ENCODE results near the gene SLC10A7.

DNA sequence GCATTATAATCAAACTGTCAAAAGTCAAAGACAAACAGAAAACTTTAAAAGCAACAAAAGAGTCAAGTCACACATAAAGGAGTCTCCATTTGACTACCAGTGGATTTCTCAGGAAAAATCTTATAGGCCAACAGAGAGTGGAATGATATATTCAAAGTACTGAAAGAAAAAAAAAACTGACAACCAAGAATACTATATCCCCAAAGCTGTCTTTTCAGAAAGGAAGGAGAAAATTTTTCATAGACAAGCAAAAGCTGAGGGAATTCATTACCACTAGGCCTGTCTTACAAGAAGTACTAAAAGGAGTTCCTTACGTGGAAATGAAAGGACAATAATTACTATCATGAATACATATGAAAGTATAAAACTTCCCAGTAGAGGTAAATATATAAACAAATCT lies 39.0 kb downstream of the SLC10A7 start:
- TF ChIP-seq ARNTL (CRISPR knock-in tag; IDR thresholded peaks at IDR 0.05; ENCODE audit: borderline replicate concordance, low read depth) (no peak), ISL1 (CRISPR knock-in tag; IDR thresholded peaks at IDR 0.05) (no peak), SNAI2 (CRISPR knock-in tag; IDR thresholded peaks at IDR 0.05) (no peak), CREB5 (CRISPR knock-in tag; IDR thresholded peaks at IDR 0.05; ENCODE audit: low read depth) (no peak), TCF4 (CRISPR knock-in tag; IDR thresholded peaks at IDR 0.05; ENCODE audit: borderline replicate concordance) (no peak), TOX (CRISPR knock-in tag; IDR thresholded peaks at IDR 0.05; ENCODE audit: borderline replicate concordance) (no peak), RARB (CRISPR knock-in tag; IDR thresholded peaks at IDR 0.05) (no peak), ZFP3 (CRISPR knock-in tag; IDR thresholded peaks at IDR 0.05) (no peak), GLIS3 (CRISPR knock-in tag; IDR thresholded peaks at IDR 0.05) (no peak), TSHZ2 (CRISPR knock-in tag; IDR thresholded peaks at IDR 0.05) (no peak), ESRRG (CRISPR knock-in tag; IDR thresholded peaks at IDR 0.05) (no peak)
- TF ChIP-seq, protein P1, sequence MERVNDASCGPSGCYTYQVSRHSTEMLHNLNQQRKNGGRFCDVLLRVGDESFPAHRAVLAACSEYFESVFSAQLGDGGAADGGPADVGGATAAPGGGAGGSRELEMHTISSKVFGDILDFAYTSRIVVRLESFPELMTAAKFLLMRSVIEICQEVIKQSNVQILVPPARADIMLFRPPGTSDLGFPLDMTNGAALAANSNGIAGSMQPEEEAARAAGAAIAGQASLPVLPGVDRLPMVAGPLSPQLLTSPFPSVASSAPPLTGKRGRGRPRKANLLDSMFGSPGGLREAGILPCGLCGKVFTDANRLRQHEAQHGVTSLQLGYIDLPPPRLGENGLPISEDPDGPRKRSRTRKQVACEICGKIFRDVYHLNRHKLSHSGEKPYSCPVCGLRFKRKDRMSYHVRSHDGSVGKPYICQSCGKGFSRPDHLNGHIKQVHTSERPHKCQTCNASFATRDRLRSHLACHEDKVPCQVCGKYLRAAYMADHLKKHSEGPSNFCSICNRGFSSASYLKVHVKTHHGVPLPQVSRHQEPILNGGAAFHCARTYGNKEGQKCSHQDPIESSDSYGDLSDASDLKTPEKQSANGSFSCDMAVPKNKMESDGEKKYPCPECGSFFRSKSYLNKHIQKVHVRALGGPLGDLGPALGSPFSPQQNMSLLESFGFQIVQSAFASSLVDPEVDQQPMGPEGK (CRISPR knock-in tag; IDR thresholded peaks at IDR 0.05; ENCODE audit: borderline replicate concordance), result no peak
